ENCODE measurements around the gene TRAPPC8. TPM values are rescaled to one million over a fixed set of nuclear protein-coding genes. Genes with fewer than 3 reads are reported as not detected.

Gene TRAPPC8
- total RNA-seq, 6 experiments from 2014 or later, result 25.7 to 37.3 (median 29.5) TPM

GRCh38 chr18:31946305-31947046, 3.5 kb upstream of the TRAPPC8 start:
- H3K27ac ChIP-seq, result no peak overlapping the region
- H3K27me3 ChIP-seq, result no peaks in the 10 kb centered on the region
- H3K4me1 ChIP-seq, result peaks cover 0 to 6% (median under 1%) of the 10 kb centered on the region in 4 donors
- no peak for ATAC-seq
- no peaks in the 10 kb centered on the region for H3K9me3 ChIP-seq
- 97% methylated on average over 7 of the region's 8 CpGs for WGBS (ENCODE audit: insufficient coverage, low coverage, low lambda C conversion rate, missing lambda C conversion rate)
- no peak for TF ChIP-seq POLR2A (IDR thresholded peaks at IDR 0.05)
- TF ChIP-seq, protein P1, sequence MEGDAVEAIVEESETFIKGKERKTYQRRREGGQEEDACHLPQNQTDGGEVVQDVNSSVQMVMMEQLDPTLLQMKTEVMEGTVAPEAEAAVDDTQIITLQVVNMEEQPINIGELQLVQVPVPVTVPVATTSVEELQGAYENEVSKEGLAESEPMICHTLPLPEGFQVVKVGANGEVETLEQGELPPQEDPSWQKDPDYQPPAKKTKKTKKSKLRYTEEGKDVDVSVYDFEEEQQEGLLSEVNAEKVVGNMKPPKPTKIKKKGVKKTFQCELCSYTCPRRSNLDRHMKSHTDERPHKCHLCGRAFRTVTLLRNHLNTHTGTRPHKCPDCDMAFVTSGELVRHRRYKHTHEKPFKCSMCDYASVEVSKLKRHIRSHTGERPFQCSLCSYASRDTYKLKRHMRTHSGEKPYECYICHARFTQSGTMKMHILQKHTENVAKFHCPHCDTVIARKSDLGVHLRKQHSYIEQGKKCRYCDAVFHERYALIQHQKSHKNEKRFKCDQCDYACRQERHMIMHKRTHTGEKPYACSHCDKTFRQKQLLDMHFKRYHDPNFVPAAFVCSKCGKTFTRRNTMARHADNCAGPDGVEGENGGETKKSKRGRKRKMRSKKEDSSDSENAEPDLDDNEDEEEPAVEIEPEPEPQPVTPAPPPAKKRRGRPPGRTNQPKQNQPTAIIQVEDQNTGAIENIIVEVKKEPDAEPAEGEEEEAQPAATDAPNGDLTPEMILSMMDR (IDR thresholded peaks at IDR 0.05), result no peak
- DNase-seq, result no peak
- H3K36me3 ChIP-seq, result no peaks in the 10 kb centered on the region
- intact Hi-C loops (cut with DNase I), result no loop called here
- no peak overlapping the region for H3K4me3 ChIP-seq

DNA sequence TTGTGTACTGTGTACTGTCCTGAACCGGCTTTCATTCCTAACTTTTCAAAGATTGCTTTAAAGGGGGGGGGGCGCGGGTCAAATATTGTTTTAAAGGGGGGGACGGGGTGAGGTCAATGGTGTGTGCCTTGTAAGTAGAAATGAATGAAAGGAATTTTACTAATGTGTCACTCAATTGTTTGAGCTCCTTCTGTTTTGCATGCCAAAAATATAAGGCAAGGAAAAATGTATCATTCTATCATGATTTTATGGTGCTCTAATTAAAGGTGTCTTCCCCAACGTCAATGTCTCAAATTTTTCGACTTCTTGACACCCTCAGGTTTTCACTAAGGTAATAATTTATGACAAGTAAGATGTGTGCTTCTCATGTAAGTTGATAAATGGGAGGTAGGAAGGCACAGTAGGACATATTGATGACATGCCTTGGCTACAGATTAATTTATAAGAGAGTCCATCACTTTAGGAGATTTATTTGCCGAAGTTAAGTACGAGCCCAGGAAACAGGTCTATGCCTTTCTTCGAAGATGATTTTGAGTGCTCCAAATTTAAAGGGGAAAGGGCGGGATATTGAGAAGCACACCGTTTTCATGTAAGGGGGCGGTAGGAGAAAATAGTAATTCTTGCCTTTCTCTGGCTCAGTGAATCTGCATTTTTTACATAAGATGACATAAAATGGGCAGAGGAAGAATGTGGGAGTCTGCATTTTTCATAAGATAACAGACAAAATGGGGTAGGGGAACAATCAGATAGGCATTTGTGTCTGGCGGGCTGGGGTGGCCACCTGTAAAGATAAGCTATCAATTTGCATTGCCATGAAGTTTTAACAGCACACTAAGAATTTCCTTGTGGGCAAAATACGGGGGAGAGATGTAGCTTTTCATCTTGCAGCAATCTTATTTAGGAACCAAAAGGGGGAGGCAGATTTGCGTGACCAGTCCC, 1.2 kb upstream of the TRAPPC8 start:
- Histone ChIP-seq H3K36me3 (no peaks in the 10 kb centered on the region), H3K27me3 (no peaks in the 10 kb centered on the region), H3K9me3 (no peaks in the 10 kb centered on the region), H3K27ac (peak overlapping the region; percentile 28 to 80 (median 59)), H3K4me3 (peak overlapping the region; percentile 70 to 82 (median 73)), H3K4me1 (peaks cover 0 to 13% (median 6%) of the 10 kb centered on the region in 4 donors)
- DNase-seq (no peak), ATAC-seq (no peak)
- TF ChIP-seq, protein P1 (IDR thresholded peaks at IDR 0.05), result no peak
- TF ChIP-seq POLR2A (IDR thresholded peaks at IDR 0.05), result no peak
- intact Hi-C loops (cut with DNase I), result no loop called here
- 18% methylated on average over 15 of the region's 15 CpGs for WGBS (ENCODE audit: insufficient coverage, low coverage, low lambda C conversion rate, missing lambda C conversion rate)

DNA sequence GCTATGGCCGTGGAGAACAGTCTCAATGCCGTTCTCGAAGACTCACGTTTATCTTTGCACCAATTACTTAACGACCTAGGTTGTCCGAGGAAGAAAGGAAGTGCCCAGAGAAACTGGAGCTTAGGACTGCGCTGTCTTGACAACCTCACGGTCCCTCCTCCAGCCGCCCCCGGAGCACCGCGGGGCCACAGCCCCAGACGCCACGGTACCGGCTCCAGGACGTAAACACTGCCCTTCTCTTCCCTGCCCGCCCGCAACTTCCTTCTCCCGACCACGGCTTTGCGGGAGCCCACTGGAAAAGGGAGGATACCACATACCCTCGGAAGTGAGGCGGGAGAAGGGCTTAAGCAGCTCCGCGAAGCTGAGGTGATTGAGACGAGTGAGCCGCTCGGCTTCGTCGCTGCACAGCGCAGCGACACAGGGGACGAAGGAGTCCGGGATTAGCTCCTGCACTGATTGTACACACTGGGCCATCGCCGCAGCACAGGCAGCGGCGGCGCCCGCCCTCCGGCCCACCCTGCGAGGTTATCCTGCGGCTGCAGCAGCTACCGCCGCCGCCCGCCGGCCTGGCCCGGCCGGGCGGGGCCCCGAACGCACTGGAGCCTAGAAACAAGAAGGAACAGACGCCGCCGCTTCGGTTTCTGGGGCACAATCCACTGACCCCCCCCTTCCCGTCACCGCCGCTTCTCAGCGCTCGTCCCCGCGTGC, 483 bp downstream of the TRAPPC8 start:
- 0% methylated on average over 19 of the region's 64 CpGs for WGBS (ENCODE audit: insufficient coverage, low coverage, low lambda C conversion rate, missing lambda C conversion rate)
- no peaks in the 10 kb centered on the region for H3K27me3 ChIP-seq
- H3K9me3 ChIP-seq, result no peaks in the 10 kb centered on the region
- H3K36me3 ChIP-seq, result no peaks in the 10 kb centered on the region
- DNase-seq, result peak; percentile 54 to 71 (median 56)
- peak; percentile 42 to 57 (median 54) for ATAC-seq
- peaks cover 0 to 13% (median 6%) of the 10 kb centered on the region in 4 donors for H3K4me1 ChIP-seq
- peak overlapping the region; percentile 77 to 84 (median 83) for H3K27ac ChIP-seq
- intact Hi-C loops (cut with DNase I), result no loop called here
- TF ChIP-seq POLR2A (IDR thresholded peaks at IDR 0.05), result no peak
- TF ChIP-seq, protein P1 (IDR thresholded peaks at IDR 0.05), result no peak
- peak overlapping the region; percentile 70 to 85 (median 78) for H3K4me3 ChIP-seq
